PFSK-1 (cell line): ENCODE results near the gene SLC35G2.

ENCODE experiments used
- FOXP2 ChIP-seq: optimal IDR thresholded peaks from 2 replicates; pipeline ENCODE3; 2011; ENCODE audit warnings: borderline replicate concordance, control low read depth, inconsistent platforms; ENCODE audit not compliant: insufficient read depth; ENCODE audit errors: extremely low read length, extremely low read depth
- POLR2AphosphoS5 ChIP-seq: IDR thresholded peaks from 2 replicates; pipeline ENCODE4 v1.6.1; 2012; ENCODE audit warnings: low read depth, mild to moderate bottlenecking, control low read depth, low read length, moderate library complexity
- REST ChIP-seq, 2 experiments: IDR thresholded peaks; 2 replicates each; pipeline versions ENCODE4 v1.6.1 to v1.8.0; 2011 to 2012; ENCODE audit warnings: low read depth in 2 of 2, low read length in 2 of 2, control low read depth in 1 of 2, inconsistent platforms in 1 of 2, mild to moderate bottlenecking in 1 of 2, moderate library complexity in 1 of 2; ENCODE audit not compliant: insufficient read depth in 1 of 2
- SIN3A ChIP-seq: IDR thresholded peaks from 2 replicates; pipeline ENCODE4 v1.6.1; 2012; ENCODE audit warnings: mild to moderate bottlenecking, low read length, moderate library complexity, borderline replicate concordance; ENCODE audit not compliant: insufficient read depth
- TAF1 ChIP-seq: IDR thresholded peaks from 2 replicates; pipeline ENCODE4 v1.6.1; 2012; ENCODE audit warnings: low read length, control low read depth, borderline replicate concordance; ENCODE audit not compliant: insufficient read depth

Gene SLC35G2

GRCh38 chr3:136882571-136882970, 63.6 kb downstream of the SLC35G2 start:
- TF ChIP-seq SIN3A = no peak
- no peak for TF ChIP-seq POLR2AphosphoS5
- no peak for TF ChIP-seq TAF1
- no peak for TF ChIP-seq REST (IDR thresholded peaks at IDR 0.05; ENCODE audit: insufficient read depth in 1 of 2, low read depth in 2 of 2, low read length in 2 of 2)
- TF ChIP-seq FOXP2 = no peak

- no peak for TF ChIP-seq TAF1
- no peak for TF ChIP-seq REST (IDR thresholded peaks at IDR 0.05; ENCODE audit: insufficient read depth in 1 of 2, low read depth in 2 of 2, low read length in 2 of 2)
- TF ChIP-seq FOXP2 = no peak
- no peak for TF ChIP-seq SIN3A
- TF ChIP-seq POLR2AphosphoS5 = no peak
Measured at GRCh38 chr3:136883967-136884720, 65.2 kb downstream of the SLC35G2 start.

DNA sequence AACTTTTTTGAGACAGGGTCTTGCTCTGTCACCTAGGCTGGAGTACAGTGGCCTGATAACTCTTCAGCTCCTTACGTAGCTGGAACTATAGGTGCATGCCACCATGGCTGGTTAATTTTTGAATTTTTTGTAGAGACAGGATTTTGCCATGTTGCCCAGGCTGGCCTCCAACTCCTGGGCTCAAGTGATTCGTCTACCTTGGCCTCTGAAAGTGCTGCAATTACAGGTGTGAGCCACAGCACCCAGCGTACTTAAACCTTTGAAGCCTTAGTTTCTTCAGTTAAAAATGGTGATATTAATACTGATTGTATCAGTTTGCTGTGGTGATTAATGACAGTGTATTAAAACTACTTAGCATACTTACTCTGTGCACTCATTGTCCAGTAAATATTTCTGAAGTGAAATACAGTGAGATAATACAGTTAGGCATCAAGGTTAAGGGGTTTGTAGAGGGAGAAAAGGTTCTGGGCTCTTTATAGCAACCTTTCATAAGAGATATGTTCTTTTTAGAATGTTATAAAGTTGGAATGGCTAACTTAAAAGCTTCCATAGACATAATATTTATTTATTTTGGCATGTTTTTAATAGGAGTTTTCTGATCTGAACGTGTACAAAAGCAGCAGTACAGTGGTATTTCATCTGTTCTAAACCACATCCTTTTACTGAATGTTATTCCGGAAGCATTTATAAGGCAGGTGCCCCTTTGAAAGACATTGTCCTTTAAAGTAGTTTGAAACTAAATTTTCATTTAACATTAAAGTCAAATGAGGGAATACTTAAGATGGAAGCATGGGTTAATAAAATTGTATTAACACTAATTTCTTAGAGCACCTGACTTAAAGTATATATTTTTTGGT, 66.7 kb downstream of the SLC35G2 start:
- no peak for TF ChIP-seq REST (IDR thresholded peaks at IDR 0.05; ENCODE audit: insufficient read depth in 1 of 2, low read depth in 2 of 2, low read length in 2 of 2)
- no peak for TF ChIP-seq FOXP2
- TF ChIP-seq TAF1 = no peak
- TF ChIP-seq SIN3A = no peak
- TF ChIP-seq POLR2AphosphoS5 = no peak

DNA sequence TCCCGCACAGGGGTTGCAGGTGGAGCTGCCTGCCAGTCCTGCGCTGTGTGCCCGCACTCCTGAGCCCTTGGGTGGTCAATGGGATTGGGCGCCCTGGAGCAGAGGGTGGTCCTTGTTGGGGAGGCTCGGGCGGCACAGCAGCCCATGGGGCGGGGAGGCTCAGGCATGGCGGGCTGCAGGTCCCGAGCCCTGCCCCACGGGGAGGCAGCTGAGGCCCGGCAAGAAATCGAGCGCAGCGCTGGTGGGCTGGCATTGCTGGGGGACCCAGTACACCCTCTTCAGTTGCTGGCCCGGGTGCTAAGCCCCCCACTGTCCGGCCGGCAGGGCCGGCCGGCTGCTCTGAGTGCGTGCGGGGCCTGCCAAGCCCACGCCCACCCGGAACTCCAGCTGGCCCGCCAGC, 71.0 kb downstream of the SLC35G2 start:
- no peak for TF ChIP-seq SIN3A
- no peak for TF ChIP-seq TAF1
- TF ChIP-seq POLR2AphosphoS5 = no peak
- TF ChIP-seq FOXP2 = no peak
- no peak for TF ChIP-seq REST (IDR thresholded peaks at IDR 0.05; ENCODE audit: insufficient read depth in 1 of 2, low read depth in 2 of 2, low read length in 2 of 2)
